DMS79 (cell line): ENCODE data around the gene TMEM222.

ENCODE experiments used
- DNase-seq: peaks from one replicate; lab custom pipeline; 2025; lab: John Stamatoyannopoulos, UW

The TMEM222 gene

GRCh38 chr1:27359822-27360158 is 37.8 kb downstream of the TMEM222 start:
- DNase-seq: no peak

GRCh38 chr1:27360159-27361043 is 38.4 kb downstream of the TMEM222 start:
- DNase-seq: no peak

GRCh38 chr1:27361044-27361402 is 39.1 kb downstream of the TMEM222 start:
- no peak for DNase-seq

GRCh38 chr1:27361553-27361952 is 39.6 kb downstream of the TMEM222 start:
- DNase-seq: no peak

- DNase-seq: no peak
These were observed 42.1 kb downstream of the TMEM222 start for GRCh38 chr1:27363766-27364695.

GRCh38 chr1:27364696-27365371 is 42.9 kb downstream of the TMEM222 start:
- no peak for DNase-seq

GRCh38 chr1:27365372-27366112 is 43.6 kb downstream of the TMEM222 start:
- peak; percentile 87 for DNase-seq

- DNase-seq: peak; percentile 73
These were observed 44.1 kb downstream of the TMEM222 start for GRCh38 chr1:27366113-27366410.

- peak; percentile 76 for DNase-seq
These were observed 44.6 kb downstream of the TMEM222 start, which contains the start of gene MAP3K6 for GRCh38 chr1:27366411-27367159. TSS of gene MAP3K6 (minus strand) at chr1:27366961. CDS start at chr1:27366597, 364 bp downstream.

- no peak for DNase-seq
These were observed 45.2 kb downstream of the TMEM222 start for GRCh38 chr1:27367160-27367650.

GRCh38 chr1:27368869-27369582 is 47.1 kb downstream of the TMEM222 start:
- DNase-seq: no peak

GRCh38 chr1:27372022-27372807 is 50.3 kb downstream of the TMEM222 start:
- no peak for DNase-seq

- no peak for DNase-seq
These were observed 51.1 kb downstream of the TMEM222 start for GRCh38 chr1:27372808-27373690.

- DNase-seq: no peak
These were observed 52.6 kb downstream of the TMEM222 start, which contains the start of gene FCN3 for GRCh38 chr1:27374362-27375086. TSS of gene FCN3 (minus strand) at chr1:27374824. CDS start at chr1:27374818, 6 bp downstream.

GRCh38 chr1:27377760-27378495 is 56.0 kb downstream of the TMEM222 start:
- DNase-seq: no peak

GRCh38 chr1:27379564-27380122 is 57.7 kb downstream of the TMEM222 start:
- DNase-seq: no peak
